Spleen (tissue), 7 donors: ENCODE results near the gene FAM135A.

Experiments
- POLR2A ChIP-seq, 3 donors: fragments of 450-650 bp; IDR thresholded peaks; one replicate each; pipeline ENCODE4 v1.5.1; 2017; ENCODE audit warnings: antibody characterized with exemption in 3 of 3, mild to moderate bottlenecking in 1 of 3
- POLR2AphosphoS5 ChIP-seq, 3 donors: sonication (generic); formaldehyde crosslinking; IDR thresholded peaks; one replicate each; pipeline ENCODE4 v1.5.1; 2017; ENCODE audit warnings: antibody characterized with exemption in 3 of 3
- TF ChIP-seq, protein P1 (sequence below), 11 experiments: fragments of 200-600 bp in 7 of 11; fragments of 450-650 bp in 4 of 11; sonication (generic) in 4 of 11; IDR thresholded peaks in 8 of 11; conservative IDR thresholded peaks in 3 of 11; 1 replicate in 7 of 11; 2 replicates in 4 of 11; pipeline versions ENCODE4 v1.4.0 to v1.8.0; 2016 to 2021; ENCODE audit warnings: antibody characterized with exemption in 11 of 11, inconsistent platforms in 4 of 11, mild to moderate bottlenecking in 1 of 11
- donor health status: DM: no; HTN: no; CAD: no; lungs with moderate emphysema.
- donor health status: DM: no; HTN: no; CAD: no.
- donor health status: DM: no; HTN: no; CAD: no.

DNA sequence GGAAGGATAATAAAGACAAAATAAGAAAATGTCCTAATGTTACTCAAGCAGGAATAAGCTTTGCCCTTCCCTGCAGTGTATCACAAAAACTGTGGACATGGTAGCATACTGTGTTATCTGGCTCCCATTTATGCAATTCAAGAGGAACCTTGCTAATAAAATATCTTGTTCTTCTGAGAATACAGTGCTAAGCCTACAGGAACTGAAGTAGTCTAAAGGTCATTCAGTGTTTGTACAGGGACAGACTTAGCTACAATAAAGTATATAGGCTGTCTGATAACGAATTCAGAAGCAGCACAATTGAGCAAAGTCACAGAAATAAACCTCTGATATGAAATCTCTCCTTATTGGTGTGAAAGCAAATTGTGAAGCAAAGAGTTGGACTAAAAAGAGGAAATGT, 93.9 kb downstream of the FAM135A start:
- TF ChIP-seq, protein P1, sequence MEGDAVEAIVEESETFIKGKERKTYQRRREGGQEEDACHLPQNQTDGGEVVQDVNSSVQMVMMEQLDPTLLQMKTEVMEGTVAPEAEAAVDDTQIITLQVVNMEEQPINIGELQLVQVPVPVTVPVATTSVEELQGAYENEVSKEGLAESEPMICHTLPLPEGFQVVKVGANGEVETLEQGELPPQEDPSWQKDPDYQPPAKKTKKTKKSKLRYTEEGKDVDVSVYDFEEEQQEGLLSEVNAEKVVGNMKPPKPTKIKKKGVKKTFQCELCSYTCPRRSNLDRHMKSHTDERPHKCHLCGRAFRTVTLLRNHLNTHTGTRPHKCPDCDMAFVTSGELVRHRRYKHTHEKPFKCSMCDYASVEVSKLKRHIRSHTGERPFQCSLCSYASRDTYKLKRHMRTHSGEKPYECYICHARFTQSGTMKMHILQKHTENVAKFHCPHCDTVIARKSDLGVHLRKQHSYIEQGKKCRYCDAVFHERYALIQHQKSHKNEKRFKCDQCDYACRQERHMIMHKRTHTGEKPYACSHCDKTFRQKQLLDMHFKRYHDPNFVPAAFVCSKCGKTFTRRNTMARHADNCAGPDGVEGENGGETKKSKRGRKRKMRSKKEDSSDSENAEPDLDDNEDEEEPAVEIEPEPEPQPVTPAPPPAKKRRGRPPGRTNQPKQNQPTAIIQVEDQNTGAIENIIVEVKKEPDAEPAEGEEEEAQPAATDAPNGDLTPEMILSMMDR (IDR thresholded peaks at IDR 0.05 in 8 of 11, conservative IDR thresholded peaks at IDR 0.05 in 3 of 11): no peak
- TF ChIP-seq POLR2A (IDR thresholded peaks at IDR 0.05) (no peak), POLR2AphosphoS5 (IDR thresholded peaks at IDR 0.05) (no peak)
